Neuron (in vitro differentiated cells): Measurements from ENCODE around the gene MROH8.

Experiments used
- H2AFZ ChIP-seq: one replicate; pipeline ENCODE4 v1.6.1; 2013; ENCODE audit warnings: low read depth, mild to moderate bottlenecking, inconsistent platforms, low read length, moderate library complexity
- H3K27me3 ChIP-seq: one replicate; pipeline ENCODE4 v1.6.1; 2013; ENCODE audit warnings: low read length; ENCODE audit not compliant: insufficient read depth
- H3K36me3 ChIP-seq: one replicate; pipeline ENCODE4 v1.6.1; 2013; ENCODE audit warnings: low read length; ENCODE audit not compliant: insufficient read depth
- H3K4me1 ChIP-seq: one replicate; pipeline ENCODE4 v1.6.1; 2013; ENCODE audit warnings: low read length; ENCODE audit not compliant: insufficient read depth
- H3K4me3 ChIP-seq: 2 replicates; pipeline ENCODE4 v1.5.1; 2013; ENCODE audit warnings: mild to moderate bottlenecking, low read length, moderate library complexity
- H3K9me3 ChIP-seq: one replicate; pipeline ENCODE4 v1.6.1; 2013; ENCODE audit warnings: low read length

The MROH8 gene

GRCh38 chr20:37178839-37179682 lies at the start of gene MROH8, which contains the start of gene RPN2:
Gene MROH8, minus strand, starts transcription at chr20:37179548.
Gene RPN2, plus strand, starts transcription at chr20:37179330. Its CDS starts 27 bp downstream, at chr20:37179357.
- Histone ChIP-seq H3K9me3 (no peaks in the 10 kb centered on the region), H3K4me1 (peaks cover 9% of the 10 kb centered on the region), H3K27me3 (no peaks in the 10 kb centered on the region), H3K4me3 (peak within 1 kb of the TSS; percentile 74), H2AFZ (peak within 1 kb of the TSS; percentile 75), H3K36me3 (peaks cover 7% of the 10 kb centered on the region)

GRCh38 chr20:37228656-37229055 lies 49.3 kb upstream of the MROH8 start:
- Histone ChIP-seq H3K36me3 (peaks cover 86% of the 10 kb centered on the region), H2AFZ (no peak overlapping the region), H3K9me3 (no peaks in the 10 kb centered on the region)

GRCh38 chr20:37228082-37228481 lies 48.7 kb upstream of the MROH8 start:
- H3K36me3 ChIP-seq: peaks cover 87% of the 10 kb centered on the region
- no peak overlapping the region for H3K4me3 ChIP-seq
- no peak overlapping the region for H2AFZ ChIP-seq
- peaks cover 24% of the 10 kb centered on the region for H3K4me1 ChIP-seq
- H3K27me3 ChIP-seq: no peaks in the 10 kb centered on the region
- H3K9me3 ChIP-seq: no peaks in the 10 kb centered on the region

More at GRCh38 chr20:37228656-37229055, 49.3 kb upstream of the MROH8 start:
- H3K4me3 ChIP-seq: no peak overlapping the region
- no peaks in the 10 kb centered on the region for H3K27me3 ChIP-seq
- H3K4me1 ChIP-seq: peaks cover 23% of the 10 kb centered on the region

- Histone ChIP-seq H2AFZ (no peak overlapping the region), H3K4me1 (peaks cover 31% of the 10 kb centered on the region), H3K27me3 (no peaks in the 10 kb centered on the region), H3K4me3 (no peak overlapping the region), H3K36me3 (peaks cover 82% of the 10 kb centered on the region), H3K9me3 (no peaks in the 10 kb centered on the region)
Observed at GRCh38 chr20:37226889-37227288, 47.5 kb upstream of the MROH8 start.

GRCh38 chr20:37225146-37225545 lies 45.8 kb upstream of the MROH8 start:
- Histone ChIP-seq H3K4me3 (no peak overlapping the region), H3K27me3 (no peaks in the 10 kb centered on the region), H3K9me3 (no peaks in the 10 kb centered on the region), H2AFZ (no peak overlapping the region), H3K36me3 (peaks cover 65% of the 10 kb centered on the region), H3K4me1 (peaks cover 45% of the 10 kb centered on the region)

- Histone ChIP-seq H3K36me3 (peaks cover 63% of the 10 kb centered on the region), H3K9me3 (no peaks in the 10 kb centered on the region), H3K27me3 (no peaks in the 10 kb centered on the region), H3K4me3 (no peak overlapping the region), H2AFZ (no peak overlapping the region), H3K4me1 (peaks cover 38% of the 10 kb centered on the region)
Observed at GRCh38 chr20:37223053-37223452, 43.7 kb upstream of the MROH8 start.

GRCh38 chr20:37222086-37222485 lies 42.7 kb upstream of the MROH8 start:
- Histone ChIP-seq H3K4me1 (peaks cover 37% of the 10 kb centered on the region), H3K36me3 (peaks cover 59% of the 10 kb centered on the region), H2AFZ (no peak overlapping the region), H3K27me3 (no peaks in the 10 kb centered on the region), H3K9me3 (no peaks in the 10 kb centered on the region), H3K4me3 (no peak overlapping the region)

GRCh38 chr20:37220731-37221130 lies 41.4 kb upstream of the MROH8 start:
- Histone ChIP-seq H3K4me3 (no peak overlapping the region), H3K4me1 (peaks cover 37% of the 10 kb centered on the region), H3K27me3 (no peaks in the 10 kb centered on the region), H3K9me3 (no peaks in the 10 kb centered on the region), H3K36me3 (peaks cover 55% of the 10 kb centered on the region), H2AFZ (no peak overlapping the region)

GRCh38 chr20:37219751-37220668 lies 40.7 kb upstream of the MROH8 start:
- H3K9me3 ChIP-seq: no peaks in the 10 kb centered on the region
- no peaks in the 10 kb centered on the region for H3K27me3 ChIP-seq
- no peak overlapping the region for H2AFZ ChIP-seq
- H3K4me1 ChIP-seq: peaks cover 37% of the 10 kb centered on the region
- peaks cover 52% of the 10 kb centered on the region for H3K36me3 ChIP-seq
- H3K4me3 ChIP-seq: peak overlapping the region; percentile 9

- Histone ChIP-seq H3K9me3 (no peaks in the 10 kb centered on the region), H3K36me3 (peaks cover 53% of the 10 kb centered on the region), H2AFZ (no peak overlapping the region), H3K4me1 (peaks cover 37% of the 10 kb centered on the region), H3K27me3 (no peaks in the 10 kb centered on the region), H3K4me3 (no peak overlapping the region)
Observed at GRCh38 chr20:37218976-37219375, 39.6 kb upstream of the MROH8 start.

GRCh38 chr20:37218441-37218840 lies 39.1 kb upstream of the MROH8 start:
- Histone ChIP-seq H2AFZ (no peak overlapping the region), H3K36me3 (peaks cover 53% of the 10 kb centered on the region), H3K9me3 (no peaks in the 10 kb centered on the region), H3K4me1 (peaks cover 37% of the 10 kb centered on the region), H3K27me3 (no peaks in the 10 kb centered on the region), H3K4me3 (no peak overlapping the region)

- Histone ChIP-seq H3K9me3 (peaks cover 2% of the 10 kb centered on the region), H3K36me3 (peaks cover 71% of the 10 kb centered on the region), H2AFZ (no peak overlapping the region), H3K4me3 (no peak overlapping the region), H3K4me1 (peaks cover 15% of the 10 kb centered on the region), H3K27me3 (no peaks in the 10 kb centered on the region)
Observed at GRCh38 chr20:37209661-37210314, 30.4 kb upstream of the MROH8 start.
